ENCODE measurements around the gene RBMX2. TPM values are rescaled to one million over a fixed set of nuclear protein-coding genes. Genes with fewer than 3 reads are reported as not detected.
"Not testable (repeated sequence)": the region's sequence is repeated elsewhere in the genome, so short reads cannot be mapped to it uniquely, and the experiment has no call there.

The RBMX2 gene
- total and polyA plus RNA-seq, 2 of the 4 experiments (the other 2 are of a cell fraction), result 8.8 to 11.4 TPM

DNA sequence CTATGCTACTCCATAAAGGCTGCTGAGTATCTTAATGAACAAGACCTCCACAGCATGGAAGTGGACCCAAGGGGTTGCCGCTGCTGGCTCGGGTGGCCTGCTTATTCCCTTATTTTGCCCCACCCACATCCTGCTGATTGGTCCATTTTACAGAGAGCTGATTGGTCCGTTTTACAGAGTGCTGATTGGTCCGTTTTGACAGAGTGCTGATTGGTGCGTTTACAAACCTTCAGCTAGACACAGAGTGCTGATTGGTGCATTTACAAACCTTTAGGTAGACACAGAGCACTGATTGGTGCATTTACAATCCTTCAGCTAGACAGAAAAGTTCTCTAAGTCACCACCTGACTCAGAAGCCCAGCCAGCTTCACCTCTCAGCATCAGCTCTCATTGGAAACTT, 27.4 kb downstream of the RBMX2 start:
- H3K27me3 ChIP-seq (ENCODE audit: control insufficient read depth, insufficient read depth, low read length); intact Hi-C loops (cut with micrococcal nuclease); H4K20me1 ChIP-seq (ENCODE audit: insufficient read depth, low read length); H3K4me1 ChIP-seq (ENCODE audit: control insufficient read depth, insufficient read depth, low read length); H3K18ac ChIP-seq (ENCODE audit: low read depth, low read length); DNase-seq; H2AK9ac ChIP-seq (replicated peaks; ENCODE audit: low read depth, low read length, poor library complexity); H2BK15ac ChIP-seq (ENCODE audit: low read depth, low read length); ATAC-seq (ENCODE audit: low read depth); H2BK5ac ChIP-seq (ENCODE audit: low read depth, low read length, poor library complexity, severe bottlenecking); POLR2A ChIA-PET (ENCODE audit: unreplicated experiment); H3K79me1 ChIP-seq (ENCODE audit: low read depth in 1 of 2, low read length in 2 of 2); H4K5ac ChIP-seq (ENCODE audit: low read depth, low read length); H3K9ac ChIP-seq (ENCODE audit: low read depth, low read length); H2AFZ ChIP-seq (replicated peaks; ENCODE audit: low read length, poor library complexity); H3K9me1 ChIP-seq (ENCODE audit: insufficient read depth, low read length); H3K27ac ChIP-seq (ENCODE audit: insufficient read depth, low read length); H3K4me3 ChIP-seq (ENCODE audit: insufficient read depth, low read depth, low read length); H4K8ac ChIP-seq (ENCODE audit: low read depth in 2 of 2, low read length in 2 of 2); H2AK5ac ChIP-seq (ENCODE audit: low read depth, low read length); H3K14ac ChIP-seq (replicated peaks; ENCODE audit: low read depth, low read length); H3K4me2 ChIP-seq (ENCODE audit: low read depth, low read length); H3K4ac ChIP-seq (ENCODE audit: low read depth, low read length); H3K36me3 ChIP-seq (ENCODE audit: control insufficient read depth, insufficient read depth, low read length); H3K23ac ChIP-seq (ENCODE audit: low read depth, low read length); H2BK120ac ChIP-seq (ENCODE audit: low read depth, low read length); BruUV-seq (replicated peaks); H4K91ac ChIP-seq (ENCODE audit: insufficient read depth, low read depth, low read length); dilution Hi-C loops (cut with HindIII; ENCODE audit: low sequenced_read_pairs, unreplicated experiment); H3K56ac ChIP-seq (ENCODE audit: extremely low read depth, insufficient read depth, low read length); H2BK20ac ChIP-seq (ENCODE audit: low read depth, low read length); in situ Hi-C loops (cut with MboI; ENCODE audit: low sequenced_read_pairs); H3K9me3 ChIP-seq (ENCODE audit: control insufficient read depth, insufficient read depth, low read length): not testable (repeated sequence)
- CTCF ChIA-PET, result interaction anchor here (0.6 kb wide), 1 partner anchor 1415 kb away, joined by 3 read pairs; no protein-coding TSS in a partner anchor
- WGBS, 2 experiments (ENCODE audit: extremely low coverage in 2 of 2, insufficient read length in 1 of 2), result no CpG with 5 or more reads among the region's 5 CpGs
